Common myeloid progenitor, CD34-positive (primary cell): ENCODE data around the gene EPHA6.
"Not testable (repeated sequence)": the region's sequence is repeated elsewhere in the genome, so short reads cannot be mapped to it uniquely, and the experiment has no call there.

Experiments
- CTCF ChIA-PET: fragments of 350-600 bp; sonication (Branson Sonifier 250); formaldehyde crosslinking; loops from one replicate; lab custom pipeline; 2021; ENCODE audit warnings: antibody characterized with exemption; lab: Charles Lee
- POLR2A ChIA-PET: fragments of 350-600 bp; sonication (Branson Sonifier 250); formaldehyde crosslinking; loops from one replicate; lab custom pipeline; 2021; ENCODE audit warnings: antibody characterized with exemption; lab: Charles Lee
- DNase-seq, 3 donors: peaks; one replicate each; pipeline versions ENCODE4 v3.0.0 to v3.0.0-alpha.2; 2013
- H3K27ac ChIP-seq, 2 experiments: 1 replicate in 1 of 2; 2 replicates in 1 of 2; pipeline ENCODE4 v1.7.0; 2013; ENCODE audit warnings: inconsistent platforms in 2 of 2, low read length in 2 of 2, mild to moderate bottlenecking in 2 of 2, low read depth in 1 of 2, moderate library complexity in 1 of 2; ENCODE audit not compliant: severe bottlenecking in 2 of 2, insufficient read depth in 1 of 2, poor library complexity in 1 of 2
- H3K27me3 ChIP-seq, 5 experiments: replicated peaks in 2 of 5; 1 replicate in 3 of 5; 2 replicates in 2 of 5; pipeline versions ENCODE4 v1.6.1 to v1.7.0; 2013; ENCODE audit warnings: low read length in 4 of 5, mild to moderate bottlenecking in 2 of 5, moderate library complexity in 2 of 5, inconsistent platforms in 1 of 5; ENCODE audit not compliant: insufficient read depth in 5 of 5, control insufficient read depth in 4 of 5
- H3K36me3 ChIP-seq, 4 experiments: 1 replicate in 2 of 4; 2 replicates in 2 of 4; pipeline versions ENCODE4 v1.6.1 to v1.7.0; 2013; ENCODE audit warnings: low read length in 3 of 4, control low read depth in 1 of 4, mild to moderate bottlenecking in 1 of 4; ENCODE audit not compliant: control insufficient read depth in 4 of 4, insufficient read depth in 4 of 4
- H3K4me1 ChIP-seq, 4 experiments: 1 replicate in 3 of 4; 2 replicates in 1 of 4; pipeline versions ENCODE4 v1.6.1 to v1.7.1; 2013; ENCODE audit warnings: low read length in 3 of 4, mild to moderate bottlenecking in 3 of 4, control low read depth in 1 of 4, inconsistent platforms in 1 of 4, moderate library complexity in 1 of 4; ENCODE audit not compliant: control insufficient read depth in 4 of 4, insufficient read depth in 4 of 4; ENCODE audit errors: control extremely low read depth in 1 of 4
- H3K4me3 ChIP-seq, 7 experiments: 1 replicate in 4 of 7; 2 replicates in 3 of 7; pipeline versions ENCODE4 v1.5.1 to v1.7.0; 2013; ENCODE audit warnings: mild to moderate bottlenecking in 7 of 7, low read length in 6 of 7, moderate library complexity in 6 of 7, inconsistent platforms in 2 of 7, low read depth in 2 of 7, control low read depth in 1 of 7; ENCODE audit not compliant: insufficient read depth in 4 of 7, control insufficient read depth in 1 of 7; ENCODE audit errors: extremely low read depth in 1 of 7
- H3K9me3 ChIP-seq, 5 experiments: 1 replicate in 4 of 5; 2 replicates in 1 of 5; pipeline versions ENCODE4 v1.6.1 to v1.7.1; 2013; ENCODE audit warnings: low read length in 4 of 5, mild to moderate bottlenecking in 2 of 5, inconsistent platforms in 1 of 5, low read depth in 1 of 5, moderate library complexity in 1 of 5; ENCODE audit not compliant: control insufficient read depth in 4 of 5, insufficient read depth in 2 of 5; ENCODE audit errors: control extremely low read depth in 1 of 5
- WGBS: methylation state at CpG from one replicate; pipeline ENCODE4 v1.1.5; 2013; ENCODE audit not compliant: insufficient coverage; 5-methylcytosine and 5-hydroxymethylcytosine counted together

The EPHA6 gene

DNA sequence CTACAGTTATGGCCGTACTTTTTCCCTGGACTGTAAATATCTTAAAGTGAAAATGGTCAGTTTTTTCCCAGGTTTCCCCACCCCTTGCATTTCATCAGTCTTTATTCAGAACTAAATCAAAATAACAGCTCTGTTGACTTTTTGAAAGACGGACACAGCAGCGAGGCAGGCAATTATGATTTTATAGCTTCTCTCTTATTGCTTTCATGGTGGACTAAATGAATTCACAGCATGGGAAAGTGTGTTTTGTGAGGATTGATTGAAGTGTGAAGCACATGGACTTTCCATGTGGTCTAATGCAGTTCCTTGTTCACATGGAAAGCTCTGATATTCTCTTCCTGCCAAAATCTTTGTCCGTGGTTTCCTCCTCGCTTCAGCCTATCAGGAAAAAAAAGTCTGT, 681.5 kb downstream of the EPHA6 start:
- no peak overlapping the region for H3K4me3 ChIP-seq
- ChIA-PET POLR2A (no interaction called here), CTCF (no interaction called here)
- H3K27me3 ChIP-seq: no peaks in the 10 kb centered on the region
- no peak for DNase-seq
- no peak overlapping the region for H3K27ac ChIP-seq
- no peaks in the 10 kb centered on the region for H3K9me3 ChIP-seq
- no peaks in the 10 kb centered on the region for H3K4me1 ChIP-seq
- 100% methylated on average over 1 of the region's 5 CpGs for WGBS
- H3K36me3 ChIP-seq: no peaks in the 10 kb centered on the region

- Histone ChIP-seq H3K27me3 (no peaks in the 10 kb centered on the region), H3K4me1 (no peaks in the 10 kb centered on the region), H3K4me3 (no peak overlapping the region), H3K9me3 (no peaks in the 10 kb centered on the region), H3K36me3 (no peaks in the 10 kb centered on the region), H3K27ac (no peak overlapping the region)
- POLR2A ChIA-PET: no interaction called here
- 90% methylated on average over 1 of the region's 1 CpG for WGBS
- no peak for DNase-seq
- CTCF ChIA-PET: no interaction called here
Measured at GRCh38 chr3:97497138-97497537, 682.7 kb downstream of the EPHA6 start.

DNA sequence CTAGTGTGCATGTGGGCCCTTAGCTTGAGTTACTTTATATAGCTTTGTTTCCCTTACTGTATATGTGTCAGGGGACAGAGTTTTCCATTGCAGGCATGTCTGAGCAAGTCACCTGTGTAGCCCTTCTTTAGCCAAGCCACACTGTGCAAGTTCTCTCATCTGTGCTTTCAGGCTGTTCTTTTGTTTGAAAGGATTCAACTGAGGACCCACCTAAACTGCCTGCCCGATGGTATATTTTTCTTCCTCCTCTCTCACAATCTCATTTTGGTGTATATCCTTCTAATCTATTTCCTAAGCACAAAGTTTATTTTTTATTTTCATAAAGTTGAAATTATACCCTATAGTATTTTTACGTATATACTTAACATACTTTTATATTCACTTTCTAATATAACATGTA, 690.1 kb downstream of the EPHA6 start:
- POLR2A ChIA-PET: no interaction called here
- Histone ChIP-seq H3K4me3 (no peak overlapping the region), H3K27ac (no peak overlapping the region), H3K27me3 (no peaks in the 10 kb centered on the region), H3K36me3 (no peaks in the 10 kb centered on the region), H3K9me3 (peaks cover 0 to 3% (median 0%) of the 10 kb centered on the region in 5 experiments), H3K4me1 (no peaks in the 10 kb centered on the region)
- DNase-seq: no peak
- WGBS: no CpG with 5 or more reads among the region's 2 CpGs
- CTCF ChIA-PET: no interaction called here

DNA sequence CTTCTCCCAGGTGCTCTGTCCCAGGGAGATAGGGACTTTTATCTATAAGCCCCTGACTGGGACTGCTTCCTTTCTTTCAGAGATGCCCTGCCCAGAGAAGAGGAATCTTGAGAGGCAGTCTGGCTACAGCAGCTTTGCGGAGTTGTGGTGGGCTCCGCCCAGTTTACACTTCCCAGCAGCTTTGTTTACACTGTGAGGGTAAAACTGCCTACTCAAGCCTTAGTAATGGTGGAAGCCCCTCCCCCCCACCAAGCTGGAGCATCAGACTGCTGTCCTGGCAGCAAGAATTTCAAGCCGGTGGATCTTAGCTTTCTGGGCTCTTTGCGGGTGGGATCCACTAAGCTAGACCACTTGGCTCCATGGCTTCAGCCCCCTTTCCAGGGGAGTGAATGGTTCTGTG, 696.4 kb downstream of the EPHA6 start:
- 82% methylated on average over 4 of the region's 4 CpGs for WGBS
- H3K9me3 ChIP-seq: no peaks in the 10 kb centered on the region
- CTCF ChIA-PET: no interaction called here
- H3K36me3 ChIP-seq: no peaks in the 10 kb centered on the region
- DNase-seq: no peak
- H3K4me1 ChIP-seq: no peaks in the 10 kb centered on the region
- no peaks in the 10 kb centered on the region for H3K27me3 ChIP-seq
- H3K4me3 ChIP-seq: no peak overlapping the region
- POLR2A ChIA-PET: no interaction called here
- H3K27ac ChIP-seq: no peak overlapping the region

DNA sequence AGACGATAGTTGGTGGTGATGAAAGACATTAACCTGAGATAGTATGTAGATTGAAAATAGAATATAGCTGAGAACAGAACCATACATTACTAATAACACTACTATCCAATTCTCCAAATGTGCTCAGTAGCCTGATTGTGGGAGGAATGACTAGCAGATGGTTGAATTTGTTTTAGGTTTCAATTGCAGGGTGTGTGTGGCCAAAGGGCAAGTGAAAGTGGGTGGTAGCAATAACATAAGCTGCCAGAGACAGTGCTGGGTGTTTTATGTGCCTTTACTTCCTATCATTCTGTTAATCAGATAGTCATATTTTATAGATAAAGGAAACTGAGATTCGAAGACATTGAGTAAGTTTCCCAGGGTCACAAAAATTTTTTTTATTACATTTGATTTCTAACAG, 700.7 kb downstream of the EPHA6 start:
- POLR2A ChIA-PET: no interaction called here
- H3K36me3 ChIP-seq: no peaks in the 10 kb centered on the region
- DNase-seq: no peak
- H3K4me3 ChIP-seq: no peak overlapping the region
- H3K27me3 ChIP-seq: no peaks in the 10 kb centered on the region
- H3K27ac ChIP-seq: no peak overlapping the region
- H3K9me3 ChIP-seq: no peaks in the 10 kb centered on the region
- CTCF ChIA-PET: no interaction called here
- no peaks in the 10 kb centered on the region for H3K4me1 ChIP-seq
- WGBS: no CpG with 5 or more reads among the region's 2 CpGs

DNA sequence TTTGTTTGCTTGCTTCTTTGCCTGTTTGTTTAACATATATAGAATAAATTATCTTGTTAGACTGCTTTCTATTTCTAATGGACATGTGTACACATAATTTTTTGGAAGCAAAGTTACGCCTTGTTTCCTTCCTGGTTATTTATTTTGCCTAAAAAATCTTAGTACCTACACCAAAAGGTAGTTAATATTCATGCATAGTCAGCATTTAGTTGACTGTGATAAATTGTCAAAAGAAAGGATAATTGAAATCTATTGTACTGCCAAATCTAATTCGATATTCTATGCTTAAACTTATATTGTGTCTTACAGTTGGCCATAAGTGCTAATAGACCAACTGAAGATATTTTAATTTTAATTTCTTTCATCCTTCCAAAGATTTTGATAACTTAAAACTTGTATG, 716.3 kb downstream of the EPHA6 start:
- ChIA-PET POLR2A (no interaction called here), CTCF (no interaction called here)
- Histone ChIP-seq H3K4me1 (no peaks in the 10 kb centered on the region), H3K27ac (no peak overlapping the region), H3K36me3 (no peaks in the 10 kb centered on the region), H3K27me3 (no peaks in the 10 kb centered on the region), H3K9me3 (peaks cover 0 to 1% (median 0%) of the 10 kb centered on the region in 5 experiments), H3K4me3 (no peak overlapping the region)
- WGBS: no CpG with 5 or more reads among the region's 2 CpGs
- DNase-seq: no peak

- H3K36me3 ChIP-seq, POLR2A ChIA-PET, H3K4me3 ChIP-seq, H3K27ac ChIP-seq, H3K9me3 ChIP-seq, H3K27me3 ChIP-seq, DNase-seq, H3K4me1 ChIP-seq, CTCF ChIA-PET: not testable (repeated sequence)
- WGBS: 93% methylated on average over 3 of the region's 6 CpGs
Measured at GRCh38 chr3:97547573-97547972, 733.2 kb downstream of the EPHA6 start.
